PFSK-1 (cell line): ENCODE results near the gene HSPA12A.

Source experiments
- FOXP2 ChIP-seq: optimal IDR thresholded peaks from 2 replicates; pipeline ENCODE3; 2011; ENCODE audit warnings: borderline replicate concordance, control low read depth, inconsistent platforms; ENCODE audit not compliant: insufficient read depth; ENCODE audit errors: extremely low read length, extremely low read depth
- POLR2AphosphoS5 ChIP-seq: IDR thresholded peaks from 2 replicates; pipeline ENCODE4 v1.6.1; 2012; ENCODE audit warnings: low read depth, mild to moderate bottlenecking, control low read depth, low read length, moderate library complexity
- SIN3A ChIP-seq: IDR thresholded peaks from 2 replicates; pipeline ENCODE4 v1.6.1; 2012; ENCODE audit warnings: mild to moderate bottlenecking, low read length, moderate library complexity, borderline replicate concordance; ENCODE audit not compliant: insufficient read depth
- TAF1 ChIP-seq: IDR thresholded peaks from 2 replicates; pipeline ENCODE4 v1.6.1; 2012; ENCODE audit warnings: low read length, control low read depth, borderline replicate concordance; ENCODE audit not compliant: insufficient read depth
- TF ChIP-seq, protein P1 (sequence below), 2 experiments: IDR thresholded peaks; 2 replicates each; pipeline versions ENCODE4 v1.6.1 to v1.8.0; 2011 to 2012; ENCODE audit warnings: low read depth in 2 of 2, low read length in 2 of 2, control low read depth in 1 of 2, inconsistent platforms in 1 of 2, mild to moderate bottlenecking in 1 of 2, moderate library complexity in 1 of 2; ENCODE audit not compliant: insufficient read depth in 1 of 2

DNA sequence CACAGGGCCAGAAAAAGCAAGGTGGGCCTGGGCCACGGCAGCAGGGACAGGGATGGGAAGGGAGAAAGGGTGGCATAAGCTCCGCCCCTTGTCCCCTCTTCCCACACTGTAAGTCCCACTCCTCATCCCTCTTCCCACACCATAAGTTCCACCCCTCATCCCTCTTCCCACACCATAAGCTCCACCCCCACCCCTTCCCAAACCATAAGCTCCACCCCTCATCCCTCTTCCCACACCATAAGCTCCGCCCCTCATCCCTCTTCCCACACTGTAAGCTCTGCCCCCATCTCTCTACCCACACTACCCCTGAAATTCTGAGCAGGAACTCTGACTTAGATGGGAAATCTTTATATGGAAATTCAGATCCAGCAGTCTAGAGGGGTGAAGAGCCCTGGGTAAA, 55.7 kb downstream of the HSPA12A start:
- no peak for TF ChIP-seq POLR2AphosphoS5
- TF ChIP-seq, protein P1, sequence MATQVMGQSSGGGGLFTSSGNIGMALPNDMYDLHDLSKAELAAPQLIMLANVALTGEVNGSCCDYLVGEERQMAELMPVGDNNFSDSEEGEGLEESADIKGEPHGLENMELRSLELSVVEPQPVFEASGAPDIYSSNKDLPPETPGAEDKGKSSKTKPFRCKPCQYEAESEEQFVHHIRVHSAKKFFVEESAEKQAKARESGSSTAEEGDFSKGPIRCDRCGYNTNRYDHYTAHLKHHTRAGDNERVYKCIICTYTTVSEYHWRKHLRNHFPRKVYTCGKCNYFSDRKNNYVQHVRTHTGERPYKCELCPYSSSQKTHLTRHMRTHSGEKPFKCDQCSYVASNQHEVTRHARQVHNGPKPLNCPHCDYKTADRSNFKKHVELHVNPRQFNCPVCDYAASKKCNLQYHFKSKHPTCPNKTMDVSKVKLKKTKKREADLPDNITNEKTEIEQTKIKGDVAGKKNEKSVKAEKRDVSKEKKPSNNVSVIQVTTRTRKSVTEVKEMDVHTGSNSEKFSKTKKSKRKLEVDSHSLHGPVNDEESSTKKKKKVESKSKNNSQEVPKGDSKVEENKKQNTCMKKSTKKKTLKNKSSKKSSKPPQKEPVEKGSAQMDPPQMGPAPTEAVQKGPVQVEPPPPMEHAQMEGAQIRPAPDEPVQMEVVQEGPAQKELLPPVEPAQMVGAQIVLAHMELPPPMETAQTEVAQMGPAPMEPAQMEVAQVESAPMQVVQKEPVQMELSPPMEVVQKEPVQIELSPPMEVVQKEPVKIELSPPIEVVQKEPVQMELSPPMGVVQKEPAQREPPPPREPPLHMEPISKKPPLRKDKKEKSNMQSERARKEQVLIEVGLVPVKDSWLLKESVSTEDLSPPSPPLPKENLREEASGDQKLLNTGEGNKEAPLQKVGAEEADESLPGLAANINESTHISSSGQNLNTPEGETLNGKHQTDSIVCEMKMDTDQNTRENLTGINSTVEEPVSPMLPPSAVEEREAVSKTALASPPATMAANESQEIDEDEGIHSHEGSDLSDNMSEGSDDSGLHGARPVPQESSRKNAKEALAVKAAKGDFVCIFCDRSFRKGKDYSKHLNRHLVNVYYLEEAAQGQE (IDR thresholded peaks at IDR 0.05; ENCODE audit: insufficient read depth in 1 of 2, low read depth in 2 of 2, low read length in 2 of 2) = no peak
- TF ChIP-seq SIN3A = no peak
- no peak for TF ChIP-seq TAF1
- no peak for TF ChIP-seq FOXP2
